ENCODE measurements around the gene RFX1. TPM values are rescaled to one million over a fixed set of nuclear protein-coding genes. Genes with fewer than 3 reads are reported as not detected.

The RFX1 gene
- polyA plus RNA-seq, 1 donor (not counting 4 experiments of a cell fraction or from before 2014, with no cell fraction given) = 0.45 TPM

- H3K9me1 ChIP-seq (ENCODE audit: control insufficient read depth, extremely low read depth, insufficient read depth, low read length) = no peaks in the 10 kb centered on the region
- no peak overlapping the region for H3K4me3 ChIP-seq (ENCODE audit: control insufficient read depth in 2 of 3, extremely low read depth in 1 of 3, insufficient read depth in 2 of 3, low read depth in 1 of 3, low read length in 3 of 3)
- no peaks in the 10 kb centered on the region for H3K79me2 ChIP-seq (ENCODE audit: control insufficient read depth, insufficient read depth, low read length)
- H4K20me1 ChIP-seq (ENCODE audit: control insufficient read depth, extremely low read depth, insufficient read depth, low read length) = no peaks in the 10 kb centered on the region
- dilution Hi-C loops (cut with MboI; ENCODE audit: extremely low pct_ligation_motif_present, low sequenced_read_pairs) = no loop called here
- H3K36me3 ChIP-seq (ENCODE audit: control insufficient read depth in 2 of 2, extremely low read depth in 1 of 2, insufficient read depth in 2 of 2, low read length in 2 of 2) = peaks cover 13 to 29% of the 10 kb centered on the region in 2 experiments
- no peaks in the 10 kb centered on the region for H3K4me1 ChIP-seq (ENCODE audit: control insufficient read depth, extremely low read depth, insufficient read depth, low read length)
- H3K9ac ChIP-seq (ENCODE audit: control insufficient read depth, extremely low read depth, insufficient read depth, low read length) = no peak overlapping the region
- no peaks in the 10 kb centered on the region for H3K9me3 ChIP-seq (ENCODE audit: control insufficient read depth, low read depth, low read length)
- DNase-seq (ENCODE audit: low read depth, low spot score) = no peak
- H3K27me3 ChIP-seq (ENCODE audit: control insufficient read depth, extremely low read depth, insufficient read depth, low read length) = no peaks in the 10 kb centered on the region
- H3K27ac ChIP-seq (ENCODE audit: control insufficient read depth, insufficient read depth, low read length) = no peak overlapping the region
- TF ChIP-seq, protein P1, sequence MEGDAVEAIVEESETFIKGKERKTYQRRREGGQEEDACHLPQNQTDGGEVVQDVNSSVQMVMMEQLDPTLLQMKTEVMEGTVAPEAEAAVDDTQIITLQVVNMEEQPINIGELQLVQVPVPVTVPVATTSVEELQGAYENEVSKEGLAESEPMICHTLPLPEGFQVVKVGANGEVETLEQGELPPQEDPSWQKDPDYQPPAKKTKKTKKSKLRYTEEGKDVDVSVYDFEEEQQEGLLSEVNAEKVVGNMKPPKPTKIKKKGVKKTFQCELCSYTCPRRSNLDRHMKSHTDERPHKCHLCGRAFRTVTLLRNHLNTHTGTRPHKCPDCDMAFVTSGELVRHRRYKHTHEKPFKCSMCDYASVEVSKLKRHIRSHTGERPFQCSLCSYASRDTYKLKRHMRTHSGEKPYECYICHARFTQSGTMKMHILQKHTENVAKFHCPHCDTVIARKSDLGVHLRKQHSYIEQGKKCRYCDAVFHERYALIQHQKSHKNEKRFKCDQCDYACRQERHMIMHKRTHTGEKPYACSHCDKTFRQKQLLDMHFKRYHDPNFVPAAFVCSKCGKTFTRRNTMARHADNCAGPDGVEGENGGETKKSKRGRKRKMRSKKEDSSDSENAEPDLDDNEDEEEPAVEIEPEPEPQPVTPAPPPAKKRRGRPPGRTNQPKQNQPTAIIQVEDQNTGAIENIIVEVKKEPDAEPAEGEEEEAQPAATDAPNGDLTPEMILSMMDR (optimal IDR thresholded peaks at IDR 0.05 in 1 of 3, IDR thresholded peaks at IDR 0.05 in 1 of 3, conservative IDR thresholded peaks at IDR 0.05 in 1 of 3; ENCODE audit: extremely low read depth in 1 of 3, insufficient read depth in 2 of 3, low read length in 3 of 3) = no peak
- TF ChIP-seq EZH2 (IDR thresholded peaks at IDR 0.05; ENCODE audit: low read length) = no peak
- no peak overlapping the region for H2AFZ ChIP-seq (ENCODE audit: control insufficient read depth, low read length)
- no peak for FAIRE-seq
- no peak overlapping the region for H3K4me2 ChIP-seq (ENCODE audit: control insufficient read depth, extremely low read depth, insufficient read depth, low read depth, low read length)
Measured at GRCh38 chr19:13962699-13963602, 43.2 kb downstream of the RFX1 start.

DNA sequence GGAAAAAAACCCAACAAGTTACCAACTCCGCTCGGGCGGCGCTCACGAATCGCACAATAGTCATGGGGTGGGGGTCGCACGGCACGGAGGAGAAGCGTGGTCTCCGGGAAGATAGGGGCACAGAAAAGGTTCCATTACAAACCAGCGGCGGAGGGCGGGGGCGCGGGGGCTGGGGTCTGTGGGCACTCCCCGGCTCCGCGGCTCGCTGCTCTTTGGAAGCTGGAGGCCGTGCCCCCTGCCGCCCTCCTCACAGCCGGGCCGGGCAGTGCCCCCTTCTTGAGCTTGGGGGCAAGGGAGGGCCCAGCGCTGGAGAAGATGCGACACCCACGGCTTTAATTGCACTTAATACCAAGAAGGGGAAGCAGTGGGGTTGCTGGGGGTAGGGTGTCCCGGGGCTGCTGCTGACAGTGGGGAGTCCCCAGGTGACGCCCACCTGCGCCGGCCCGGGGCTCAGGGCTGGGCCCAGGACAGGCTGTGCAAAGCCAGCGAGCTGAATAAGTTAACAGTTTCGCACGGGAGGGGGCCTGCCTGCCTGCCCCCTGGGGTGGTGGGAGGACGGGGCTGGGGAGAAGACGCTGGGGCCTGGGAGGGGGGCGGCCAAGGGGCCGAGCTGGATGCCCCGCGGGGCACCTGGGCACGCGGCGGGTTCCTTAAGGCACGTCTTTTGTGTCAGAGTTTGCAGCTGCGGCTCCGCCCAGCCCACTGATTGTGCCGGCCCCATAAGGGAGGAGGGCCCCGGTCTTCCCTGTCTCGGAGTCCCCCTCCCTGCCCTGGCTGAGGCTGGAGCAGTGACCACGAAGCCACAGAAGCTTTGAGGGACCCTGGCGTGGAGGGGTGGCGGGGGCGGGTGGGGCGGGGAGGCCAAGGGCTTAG, 44.1 kb downstream of the RFX1 start:
- Histone ChIP-seq H3K79me2 (ENCODE audit: control insufficient read depth, insufficient read depth, low read length) (no peaks in the 10 kb centered on the region), H4K20me1 (ENCODE audit: control insufficient read depth, extremely low read depth, insufficient read depth, low read length) (no peaks in the 10 kb centered on the region), H3K9ac (ENCODE audit: control insufficient read depth, extremely low read depth, insufficient read depth, low read length) (no peak overlapping the region), H3K9me3 (ENCODE audit: control insufficient read depth, low read depth, low read length) (no peaks in the 10 kb centered on the region), H2AFZ (ENCODE audit: control insufficient read depth, low read length) (no peak overlapping the region), H3K27me3 (ENCODE audit: control insufficient read depth, extremely low read depth, insufficient read depth, low read length) (no peaks in the 10 kb centered on the region), H3K4me2 (ENCODE audit: control insufficient read depth, extremely low read depth, insufficient read depth, low read depth, low read length) (no peak overlapping the region), H3K27ac (ENCODE audit: control insufficient read depth, insufficient read depth, low read length) (no peak overlapping the region), H3K36me3 (ENCODE audit: control insufficient read depth in 2 of 2, extremely low read depth in 1 of 2, insufficient read depth in 2 of 2, low read length in 2 of 2) (peaks cover 17 to 31% of the 10 kb centered on the region in 2 experiments), H3K4me1 (ENCODE audit: control insufficient read depth, extremely low read depth, insufficient read depth, low read length) (no peaks in the 10 kb centered on the region), H3K4me3 (ENCODE audit: control insufficient read depth in 2 of 3, extremely low read depth in 1 of 3, insufficient read depth in 2 of 3, low read depth in 1 of 3, low read length in 3 of 3) (no peak overlapping the region), H3K9me1 (ENCODE audit: control insufficient read depth, extremely low read depth, insufficient read depth, low read length) (no peaks in the 10 kb centered on the region)
- FAIRE-seq (no peak), DNase-seq (ENCODE audit: low read depth, low spot score) (no peak)
- dilution Hi-C loops (cut with MboI; ENCODE audit: extremely low pct_ligation_motif_present, low sequenced_read_pairs) = no loop called here
- no peak for TF ChIP-seq EZH2 (IDR thresholded peaks at IDR 0.05; ENCODE audit: low read length)
- TF ChIP-seq, protein P1 (optimal IDR thresholded peaks at IDR 0.05 in 1 of 3, IDR thresholded peaks at IDR 0.05 in 1 of 3, conservative IDR thresholded peaks at IDR 0.05 in 1 of 3; ENCODE audit: extremely low read depth in 1 of 3, insufficient read depth in 2 of 3, low read length in 3 of 3) = no peak
